GM18867 (cell line): ENCODE results near the gene ZMYND8.
"Not testable (repeated sequence)": the region's sequence is repeated elsewhere in the genome, so short reads cannot be mapped to it uniquely, and the experiment has no call there.

Source experiments
- ATAC-seq: cut with Tn5 transposase; IDR thresholded peaks from one replicate; pipeline ENCODE4 v1.9.1; 2021; ENCODE audit warnings: mild to moderate bottlenecking, moderate library complexity; ENCODE audit not compliant: unreplicated experiment

ZMYND8 gene

GRCh38 chr20:47272893-47273590 is 83.5 kb downstream of the ZMYND8 start:
- ATAC-seq: no peak

- ATAC-seq: no peak
Observed at GRCh38 chr20:47271046-47271615, 85.4 kb downstream of the ZMYND8 start.

GRCh38 chr20:47269309-47270165 is 87.0 kb downstream of the ZMYND8 start:
- no peak for ATAC-seq

GRCh38 chr20:47267621-47268020 is 88.9 kb downstream of the ZMYND8 start:
- no peak for ATAC-seq

- no peak for ATAC-seq
Observed at GRCh38 chr20:47266847-47267515, 89.5 kb downstream of the ZMYND8 start.

- no peak for ATAC-seq
Observed at GRCh38 chr20:47265984-47266383, 90.5 kb downstream of the ZMYND8 start.

- ATAC-seq: no peak
Observed at GRCh38 chr20:47265214-47265613, 91.3 kb downstream of the ZMYND8 start.

GRCh38 chr20:47264137-47264769 is 92.2 kb downstream of the ZMYND8 start:
- ATAC-seq: not testable (repeated sequence)

- ATAC-seq: no peak
Observed at GRCh38 chr20:47263465-47264084, 92.9 kb downstream of the ZMYND8 start.

- ATAC-seq: no peak
Observed at GRCh38 chr20:47263080-47263464, 93.4 kb downstream of the ZMYND8 start.

- ATAC-seq: no peak
Observed at GRCh38 chr20:47262365-47263013, 94.0 kb downstream of the ZMYND8 start.

GRCh38 chr20:47262008-47262364 is 94.5 kb downstream of the ZMYND8 start:
- ATAC-seq: no peak

- not testable (repeated sequence) for ATAC-seq
Observed at GRCh38 chr20:47261161-47261774, 95.2 kb downstream of the ZMYND8 start.

GRCh38 chr20:47260540-47261126 is 95.9 kb downstream of the ZMYND8 start:
- not testable (repeated sequence) for ATAC-seq

- peak; percentile 45 for ATAC-seq
Observed at GRCh38 chr20:47258745-47259695, 97.5 kb downstream of the ZMYND8 start.

GRCh38 chr20:47257771-47258170 is 98.7 kb downstream of the ZMYND8 start:
- no peak for ATAC-seq

- no peak for ATAC-seq
Observed at GRCh38 chr20:47257256-47257655, 99.2 kb downstream of the ZMYND8 start.

- ATAC-seq: no peak
Observed at GRCh38 chr20:47256668-47257236, 99.7 kb downstream of the ZMYND8 start.
